Tongue (tissue), 2 donors: ENCODE measurements around the gene LEUTX. TPM values are rescaled to one million over a fixed set of nuclear protein-coding genes. Genes with fewer than 3 reads are reported as not detected.
A peak's percentile ranks its signal among the peaks of the same experiment; 100 is the strongest.
"Not testable (repeated sequence)": the region's sequence is repeated elsewhere in the genome, so short reads cannot be mapped to it uniquely, and the experiment has no call there.

ENCODE experiments used
- DNase-seq: peaks from one replicate; pipeline ENCODE4 v3.0.0-alpha.2; 2015
- total RNA-seq: library from RNA; depleted of rRNA; stranded (reverse); fragments of >200 nt; gene quantifications from one replicate; pipeline ENCODE4 v1.2.3, GENCODE V29; 2014

The LEUTX gene
- total RNA-seq, 1 donor from 2014 or later, result not detected

- DNase-seq, result no peak
Measured at GRCh38 chr19:39780894-39781293, 2.2 kb downstream of the LEUTX start.

- no peak for DNase-seq
Measured at GRCh38 chr19:39788244-39788643, 9.6 kb downstream of the LEUTX start.

GRCh38 chr19:39792999-39793546 lies 14.4 kb downstream of the LEUTX start:
- peak; percentile 93 for DNase-seq

GRCh38 chr19:39795001-39795400 lies 16.3 kb downstream of the LEUTX start:
- no peak for DNase-seq

- no peak for DNase-seq
Measured at GRCh38 chr19:39796000-39796498, 17.4 kb downstream of the LEUTX start.

GRCh38 chr19:39797083-39797482 lies 18.4 kb downstream of the LEUTX start:
- DNase-seq, result no peak

GRCh38 chr19:39802958-39803357 lies 24.3 kb downstream of the LEUTX start:
- peak; percentile 68 for DNase-seq

GRCh38 chr19:39805104-39805503 lies 26.4 kb downstream of the LEUTX start:
- DNase-seq, result peak; percentile 57

GRCh38 chr19:39807846-39808364 lies 29.3 kb downstream of the LEUTX start:
- DNase-seq, result no peak

GRCh38 chr19:39808688-39809087 lies 30.0 kb downstream of the LEUTX start:
- not testable (repeated sequence) for DNase-seq

- no peak for DNase-seq
Measured at GRCh38 chr19:39809368-39809767, 30.7 kb downstream of the LEUTX start.

GRCh38 chr19:39810424-39810823 lies 31.8 kb downstream of the LEUTX start:
- DNase-seq, result no peak

- DNase-seq, result no peak
Measured at GRCh38 chr19:39811064-39811463, 32.4 kb downstream of the LEUTX start.

GRCh38 chr19:39813264-39813993 lies 34.8 kb downstream of the LEUTX start:
- peak; percentile 74 for DNase-seq

GRCh38 chr19:39814111-39814510 lies 35.5 kb downstream of the LEUTX start:
- not testable (repeated sequence) for DNase-seq

GRCh38 chr19:39814595-39814994 lies 35.9 kb downstream of the LEUTX start:
- no peak for DNase-seq

GRCh38 chr19:39816287-39817048 lies 37.8 kb downstream of the LEUTX start:
- no peak for DNase-seq

GRCh38 chr19:39817888-39818561 lies 39.4 kb downstream of the LEUTX start:
- DNase-seq, result no peak

- DNase-seq, result no peak
Measured at GRCh38 chr19:39818626-39819097, 40.0 kb downstream of the LEUTX start.

GRCh38 chr19:39819786-39820185 lies 41.1 kb downstream of the LEUTX start:
- DNase-seq, result no peak

GRCh38 chr19:39820696-39821095 lies 42.0 kb downstream of the LEUTX start:
- no peak for DNase-seq

GRCh38 chr19:39823686-39824085 lies 45.0 kb downstream of the LEUTX start:
- peak; percentile 41 for DNase-seq
